TTC549 (cell line): ENCODE data around the gene CCDC195.

Source experiments
- FAIRE-seq: peaks from 2 replicates; lab custom pipeline; 2012; peaks lifted over from hg19 to GRCh38; lab: Jason Lieb, UNC

The CCDC195 gene, protein sequence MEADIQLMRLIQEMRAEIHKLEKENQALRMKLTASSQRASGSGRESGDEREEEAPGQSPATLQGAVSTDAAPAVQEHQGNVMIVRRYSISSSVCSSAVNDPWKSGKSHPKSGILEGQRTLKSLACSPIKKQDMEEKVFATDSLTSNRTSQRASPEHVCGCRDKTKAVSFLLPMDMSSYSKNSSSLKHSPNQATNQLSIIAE

DNA sequence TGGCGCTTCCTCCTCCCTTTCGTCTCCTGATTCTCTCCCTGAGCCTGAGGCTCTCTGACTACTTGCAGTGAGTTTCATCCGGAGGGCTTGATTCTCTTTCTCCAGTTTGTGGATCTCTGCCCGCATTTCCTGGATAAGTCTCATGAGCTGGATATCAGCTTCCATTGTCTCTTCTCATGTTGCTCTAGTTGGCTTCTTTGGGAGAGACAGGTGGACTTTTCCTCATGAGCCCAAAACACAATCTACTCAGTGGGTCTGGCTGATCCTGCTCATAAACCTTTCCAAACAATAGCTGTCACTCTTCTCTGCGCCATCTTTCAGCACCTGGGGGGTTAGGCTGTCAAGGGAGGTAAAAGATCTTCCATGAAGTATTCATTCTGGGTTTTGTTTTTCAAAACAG lies at the start of gene CCDC195:
Gene CCDC195, minus strand, starts transcription at position 165 of the 400 bp plus-strand sequence. Its CDS starts 0 bp downstream, at position 165.
- FAIRE-seq: no peak

DNA sequence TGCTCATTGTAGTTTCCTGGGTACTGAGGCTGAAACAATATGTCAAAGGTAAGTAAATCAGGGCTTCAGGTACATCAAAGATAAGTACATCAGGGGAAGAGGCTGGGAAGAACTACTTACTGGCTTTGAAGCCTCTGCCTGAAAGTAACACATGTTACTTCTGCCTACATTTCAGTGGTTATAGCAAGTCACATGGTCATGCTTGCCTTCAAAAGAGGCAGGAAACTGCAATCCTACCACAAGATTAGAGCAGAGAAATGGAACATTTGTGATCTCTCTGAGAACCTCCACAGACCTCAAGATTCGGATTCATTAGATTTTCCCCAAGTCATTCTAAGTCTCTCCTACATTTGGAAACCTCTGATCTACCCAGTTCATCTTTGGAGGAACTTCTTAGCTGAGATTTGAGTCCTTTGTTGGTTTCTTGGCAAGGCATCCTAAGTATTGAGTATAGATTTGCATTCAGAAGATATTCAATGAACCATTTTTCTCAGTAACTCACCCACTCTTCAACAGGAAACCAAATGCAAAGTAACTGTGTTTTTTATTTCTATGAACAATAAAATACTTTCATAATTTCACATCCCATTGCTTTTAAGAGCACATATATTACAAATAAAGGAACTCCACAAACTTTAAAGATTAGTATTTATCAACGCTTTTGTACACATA lies 48.5 kb upstream of the CCDC195 start:
- FAIRE-seq: no peak

DNA sequence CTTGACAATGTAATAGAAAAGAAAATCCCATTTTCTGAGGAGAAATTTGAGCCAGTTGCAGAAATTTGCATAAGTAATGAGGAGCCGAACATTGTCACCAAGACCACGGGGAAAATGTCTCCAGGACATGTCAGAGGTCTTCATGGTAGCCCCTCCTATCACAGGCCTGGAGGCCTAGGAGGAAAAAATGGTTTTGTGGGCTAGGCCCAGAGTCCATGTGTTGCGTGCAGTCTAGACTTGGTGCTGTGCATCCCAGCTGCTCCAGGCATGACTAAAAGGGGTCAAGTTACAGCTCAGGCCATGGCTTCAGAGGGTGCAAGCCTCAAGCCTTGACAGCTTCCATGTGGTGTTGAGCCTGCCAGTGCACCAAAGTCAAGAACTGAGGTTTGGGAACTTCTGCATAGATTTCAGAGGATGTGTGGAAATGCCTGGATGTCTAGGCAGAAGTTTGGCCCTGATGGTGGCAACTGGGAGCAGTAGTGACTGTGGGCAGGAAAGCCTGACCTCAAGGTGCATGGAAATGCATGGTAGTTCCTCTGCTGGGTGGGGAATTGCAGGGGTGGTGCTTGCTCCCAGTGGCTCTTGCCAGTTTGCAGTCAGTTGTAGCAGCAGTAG lies 41.9 kb upstream of the CCDC195 start:
- no peak for FAIRE-seq

DNA sequence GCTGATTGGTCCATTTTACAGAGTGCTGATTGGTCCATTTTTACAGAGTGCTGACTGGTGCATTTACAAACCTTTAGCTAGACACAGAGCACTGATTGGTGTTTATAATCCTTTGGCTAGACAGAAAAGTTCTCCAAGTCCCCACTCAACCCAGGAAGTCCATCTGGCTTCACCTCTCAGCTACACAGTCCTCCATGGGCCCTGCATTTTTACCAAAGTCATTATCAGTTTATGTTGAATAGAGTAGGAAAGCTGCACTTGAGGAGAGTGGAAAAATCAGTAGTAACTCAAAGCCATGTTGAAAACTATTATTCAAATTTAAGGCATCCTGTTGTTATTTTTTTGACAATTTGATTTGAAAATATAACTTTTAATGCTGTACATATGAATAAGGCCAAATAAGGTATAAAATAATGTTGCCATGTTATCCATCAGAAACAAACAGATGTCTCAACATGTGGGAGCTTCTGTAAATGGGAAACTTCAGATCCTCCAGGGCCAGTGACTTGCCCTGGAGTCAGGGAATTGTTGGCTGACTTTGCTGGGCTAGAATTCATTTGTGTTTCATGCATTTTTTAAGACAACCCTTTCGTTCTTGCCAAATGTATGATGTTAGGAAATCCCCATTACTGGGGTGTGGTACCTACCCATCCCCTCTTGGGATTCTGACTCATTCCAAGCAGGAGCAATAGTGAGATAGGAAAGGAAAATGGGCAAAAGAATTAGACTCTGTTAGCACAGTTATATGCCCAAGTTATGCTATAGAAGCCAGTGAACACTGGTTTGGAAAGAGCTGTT lies 37.8 kb upstream of the CCDC195 start:
- FAIRE-seq: no peak

DNA sequence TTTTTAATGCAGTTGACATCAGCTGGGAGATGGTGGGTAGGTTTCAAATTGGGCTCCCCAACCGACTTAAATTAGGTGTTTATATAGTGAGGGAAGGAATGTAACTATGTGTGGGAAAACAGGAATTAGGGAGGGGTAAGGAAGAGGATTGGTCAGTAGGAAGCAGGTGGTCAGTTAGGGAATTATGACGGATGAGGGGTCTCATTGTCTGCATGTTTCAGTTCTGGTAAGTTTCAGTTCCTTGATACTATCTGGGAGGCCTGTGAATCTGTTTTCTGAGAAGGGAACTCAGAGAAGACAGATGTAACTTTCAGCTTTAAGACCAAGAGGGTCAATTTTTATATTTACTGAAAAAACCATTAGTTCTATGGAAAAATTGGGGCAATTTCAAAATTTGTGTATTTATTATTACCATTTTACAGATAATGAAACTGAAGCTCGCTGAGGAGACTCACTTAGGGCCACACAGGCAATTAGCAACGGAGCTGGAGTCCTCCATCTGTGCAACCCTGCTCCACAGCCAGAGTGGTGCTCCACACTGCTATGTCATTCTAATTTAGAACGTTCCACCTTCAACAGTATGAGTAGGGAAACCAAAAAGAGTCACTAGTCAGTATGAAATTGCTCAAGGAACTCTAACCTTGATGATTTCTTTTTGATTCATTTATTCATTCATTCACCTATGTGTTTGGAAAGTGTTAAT lies 36.0 kb upstream of the CCDC195 start:
- no peak for FAIRE-seq

DNA sequence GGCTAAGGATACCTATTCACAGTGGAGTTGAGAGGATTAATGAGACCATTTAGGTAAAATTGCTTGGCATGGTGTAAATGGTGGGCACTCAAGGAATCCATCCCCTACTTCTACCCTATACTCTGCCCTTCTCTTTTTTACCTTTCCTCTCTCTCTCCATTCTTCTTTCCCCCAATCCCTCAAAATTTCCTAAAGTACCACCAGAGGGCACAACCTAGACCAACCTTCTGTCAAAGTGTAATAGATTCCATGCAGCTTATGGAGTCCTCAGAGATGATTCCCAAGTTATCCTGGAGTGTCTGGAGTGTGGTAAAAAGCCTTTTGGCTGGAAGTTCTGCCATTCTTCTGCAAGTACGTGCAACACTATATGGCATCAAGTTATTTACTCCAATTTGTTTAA lies 33.0 kb upstream of the CCDC195 start:
- FAIRE-seq: no peak

DNA sequence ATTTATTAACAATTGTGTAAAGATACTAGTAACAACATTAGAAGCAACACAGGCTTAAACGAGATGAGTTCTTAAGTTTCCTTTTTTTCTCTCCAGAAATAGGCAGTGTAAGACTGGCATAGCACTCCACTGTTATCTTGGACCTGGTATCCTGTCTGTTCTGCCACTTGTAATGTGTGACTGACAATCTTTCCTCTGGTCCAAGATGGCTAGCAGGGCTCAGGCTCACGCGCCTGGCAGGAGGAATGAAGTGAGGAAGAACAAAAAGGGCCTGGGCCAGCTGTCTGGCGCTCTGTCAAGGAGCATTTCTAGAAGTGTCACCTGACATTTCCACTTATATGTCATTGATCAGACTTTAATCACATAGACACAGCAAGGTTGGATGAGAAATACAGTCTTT lies 31.6 kb upstream of the CCDC195 start:
- FAIRE-seq: no peak

DNA sequence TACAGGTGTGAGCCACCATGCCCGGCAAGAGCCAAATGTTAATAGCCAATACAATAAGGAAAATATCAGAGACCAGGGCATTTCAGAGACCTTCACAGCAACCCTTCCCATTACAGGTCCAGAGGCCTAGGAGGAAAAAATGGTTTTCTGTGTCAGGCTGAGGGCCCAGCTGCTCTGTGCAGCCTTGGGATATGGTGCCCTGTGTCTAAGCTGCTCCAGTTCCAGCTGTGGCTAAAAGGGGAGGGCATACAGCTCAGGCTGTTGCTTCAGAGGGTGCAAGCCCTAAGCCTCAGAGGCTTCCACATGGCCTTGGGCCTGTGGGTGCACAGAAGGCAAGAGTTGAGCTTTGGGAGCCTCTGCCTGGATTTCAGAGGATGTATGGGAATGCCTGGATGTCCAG lies 20.1 kb upstream of the CCDC195 start:
- no peak for FAIRE-seq

DNA sequence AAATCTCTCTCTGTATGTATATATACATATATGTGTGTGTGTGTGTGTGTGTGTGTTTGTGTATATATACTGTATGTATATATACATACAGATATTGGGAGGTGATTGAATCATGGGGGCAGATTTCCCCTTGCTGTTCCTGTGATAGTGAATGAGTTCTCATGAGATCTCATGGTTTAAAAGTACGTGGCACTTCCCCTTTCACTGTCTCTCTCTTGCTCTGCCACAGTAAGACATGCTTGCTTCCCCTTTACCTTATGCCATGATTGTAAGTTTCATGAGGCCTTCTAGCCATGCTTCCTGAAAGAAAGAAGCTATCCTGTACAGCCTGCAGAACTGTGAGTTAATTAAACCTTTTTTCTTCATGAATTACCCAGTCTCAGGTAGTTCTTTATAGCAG lies 18.8 kb upstream of the CCDC195 start:
- FAIRE-seq: no peak

DNA sequence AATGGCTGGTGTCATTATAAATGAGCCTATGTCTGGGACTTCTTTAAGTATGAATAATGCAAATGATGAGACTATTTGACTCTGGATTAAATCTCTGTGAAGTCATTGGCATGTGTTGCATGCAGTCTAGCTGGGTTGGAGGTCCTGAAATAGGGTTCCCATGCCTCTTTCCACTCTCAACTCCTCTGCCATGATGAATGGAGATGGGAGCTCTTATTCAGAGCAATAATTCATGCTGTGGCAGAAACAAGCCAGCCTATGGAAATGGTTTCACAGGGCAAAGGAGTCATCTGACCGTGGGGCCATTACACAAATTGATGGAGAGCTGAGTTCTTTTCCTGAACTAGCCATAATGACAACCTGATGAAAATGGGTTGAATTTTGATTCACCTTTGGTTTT lies 15.5 kb upstream of the CCDC195 start:
- FAIRE-seq: no peak

DNA sequence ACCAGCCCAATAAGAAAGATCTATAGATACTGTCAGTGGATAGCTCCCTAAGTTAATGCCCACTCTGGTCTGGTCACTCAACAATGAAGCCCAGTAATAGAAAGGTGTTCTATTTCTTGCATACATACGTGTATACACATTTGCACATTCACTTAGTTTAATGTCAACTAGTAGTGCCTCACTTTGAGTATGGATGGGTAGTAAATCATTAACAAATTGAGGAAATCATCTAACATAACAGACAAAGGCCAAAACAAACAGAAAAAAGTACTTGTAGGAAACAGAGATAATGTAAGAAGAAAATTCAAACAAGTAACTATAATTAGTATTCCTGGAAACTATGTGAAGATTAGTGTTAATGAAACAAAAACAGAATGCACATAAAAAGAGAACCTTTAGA lies 13.3 kb upstream of the CCDC195 start:
- no peak for FAIRE-seq

DNA sequence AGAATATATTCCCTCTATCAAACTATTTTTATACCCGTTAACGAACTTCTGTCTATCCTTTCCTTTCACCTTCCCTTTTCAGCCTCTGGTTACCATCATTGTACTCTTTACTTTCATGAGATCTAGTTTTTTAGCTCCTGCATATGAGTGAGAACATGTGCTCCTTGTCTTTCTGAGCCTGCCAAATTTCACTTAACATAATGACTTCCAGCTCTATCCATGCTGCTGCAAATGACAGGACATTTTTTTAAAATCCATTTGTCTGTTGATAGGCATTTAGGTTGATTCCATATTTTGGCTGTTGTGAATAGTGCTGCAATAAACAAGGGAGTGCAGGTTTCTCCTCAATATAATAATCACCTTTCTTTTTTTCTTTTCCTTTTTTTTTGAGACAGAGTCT lies 8.2 kb upstream of the CCDC195 start:
- FAIRE-seq: no peak

DNA sequence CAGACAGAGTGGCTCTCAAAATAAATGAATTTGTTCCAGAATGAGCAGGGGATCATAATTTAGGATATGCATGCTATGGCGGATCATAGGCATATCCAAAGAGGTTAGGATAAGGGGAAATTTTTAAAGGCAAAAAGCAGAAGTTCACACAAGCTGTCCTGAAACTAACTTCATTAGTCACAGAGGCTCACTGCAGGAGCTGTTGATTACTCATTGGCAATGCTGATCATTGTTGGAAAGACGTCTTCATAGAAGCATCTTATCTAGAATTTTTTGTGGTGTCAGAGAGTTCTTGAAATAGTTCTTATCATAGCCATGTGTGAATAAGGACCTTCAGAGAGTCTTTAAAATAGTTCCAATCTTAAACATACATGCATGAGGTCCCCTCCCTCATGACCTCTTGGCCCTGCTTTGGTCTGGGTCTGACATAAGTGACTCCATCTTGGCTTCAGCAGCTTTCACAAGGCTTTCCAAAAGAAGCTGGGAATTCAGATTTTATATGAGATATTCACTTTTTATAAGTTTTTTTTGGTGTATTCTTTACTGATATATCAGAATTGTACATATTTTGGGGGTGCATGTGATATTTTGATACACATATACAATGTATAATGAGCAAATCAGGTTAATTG lies 7.5 kb upstream of the CCDC195 start:
- FAIRE-seq: no peak

DNA sequence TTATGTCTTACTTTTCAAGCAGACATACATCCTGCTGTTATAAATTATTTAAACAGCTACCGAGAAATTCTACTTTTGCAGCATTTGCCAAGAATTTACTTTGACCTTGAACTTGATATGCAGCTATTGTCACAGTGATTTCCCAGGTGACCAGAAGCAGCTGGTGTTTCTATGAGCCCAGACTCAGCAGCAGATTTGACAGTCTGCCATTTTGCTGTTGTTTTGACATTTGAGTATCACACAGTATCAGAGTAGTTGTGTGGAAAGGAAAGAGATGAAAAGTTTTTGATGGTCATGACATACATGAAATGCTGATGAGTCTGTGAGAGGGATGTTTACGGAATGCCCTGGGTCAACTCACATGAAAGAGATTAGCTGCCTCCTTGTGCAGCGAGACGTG lies 6.6 kb upstream of the CCDC195 start:
- FAIRE-seq: no peak

DNA sequence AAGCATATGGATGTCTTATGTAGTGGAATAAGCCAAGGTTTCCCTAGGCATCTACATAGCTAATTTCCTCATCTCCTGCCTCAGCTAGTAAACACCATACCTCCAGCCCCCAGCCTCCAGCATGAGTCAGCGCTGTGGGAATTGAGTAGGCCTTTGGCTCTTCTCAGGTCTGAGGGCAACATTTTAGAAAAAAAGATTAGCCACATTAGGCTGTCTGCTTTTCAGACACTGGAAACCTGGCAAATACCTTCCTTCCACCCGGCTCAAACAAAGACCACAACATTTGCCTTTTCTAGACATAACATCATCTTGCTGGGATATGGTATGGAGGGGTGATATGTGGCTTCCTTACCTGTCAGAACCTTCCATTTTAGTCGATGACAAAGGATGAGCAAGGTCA lies 6.1 kb upstream of the CCDC195 start:
- FAIRE-seq: no peak

DNA sequence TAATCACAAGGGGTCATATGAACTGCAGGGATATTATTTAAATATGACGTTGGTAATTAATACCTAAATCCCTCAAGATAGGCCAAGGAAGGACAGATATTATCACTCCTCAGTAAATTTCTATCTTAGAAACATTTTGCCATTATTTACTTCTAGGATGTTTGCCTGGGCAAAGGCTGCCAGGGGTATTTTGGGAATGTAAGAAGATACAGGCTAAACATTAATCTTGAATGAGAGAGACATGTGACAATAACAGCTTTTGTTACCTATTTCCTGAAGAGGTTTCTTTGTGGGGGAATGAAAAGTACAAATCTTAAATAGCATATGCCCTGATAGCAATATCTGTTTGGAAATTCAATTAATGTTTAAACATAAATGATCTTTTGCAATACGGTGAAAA lies 756 bp upstream of the CCDC195 start:
- FAIRE-seq: no peak

DNA sequence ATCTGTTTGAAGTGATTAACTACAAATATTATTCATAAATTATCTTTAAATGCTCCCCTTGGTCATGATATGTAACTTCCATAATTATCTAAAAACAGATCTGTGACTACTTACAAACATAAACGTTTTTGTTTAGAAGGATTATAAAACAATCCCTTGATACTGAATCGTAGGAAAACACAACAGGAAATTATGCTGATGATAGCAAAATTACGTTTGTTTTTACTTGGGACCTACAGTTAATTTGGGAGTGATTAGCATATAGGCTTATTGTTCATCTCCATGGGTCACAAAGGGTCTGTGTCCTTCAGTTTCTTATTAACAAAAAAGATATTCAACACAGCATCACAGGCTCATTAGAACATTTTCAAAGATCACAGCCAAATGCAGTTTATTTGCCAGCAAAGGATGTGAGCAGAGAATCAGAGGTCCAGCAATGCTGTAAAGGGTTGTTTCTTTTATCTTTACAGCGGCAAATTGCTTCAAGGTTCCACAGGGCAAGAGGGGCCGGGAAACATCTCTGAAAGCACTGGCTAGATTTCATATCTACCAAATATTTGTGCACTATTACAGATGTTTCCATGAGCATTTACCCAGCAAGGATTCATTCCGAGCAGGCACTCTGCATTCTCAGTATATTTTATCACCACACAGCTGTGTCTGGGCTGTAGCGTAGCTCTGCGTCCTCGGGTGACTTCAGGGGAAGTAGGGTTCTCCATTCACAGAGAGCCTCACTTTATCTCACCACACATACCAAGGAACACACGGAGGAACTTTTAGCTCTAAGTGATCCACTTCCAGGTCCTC lies 4.1 kb downstream of the CCDC195 start:
- no peak for FAIRE-seq

DNA sequence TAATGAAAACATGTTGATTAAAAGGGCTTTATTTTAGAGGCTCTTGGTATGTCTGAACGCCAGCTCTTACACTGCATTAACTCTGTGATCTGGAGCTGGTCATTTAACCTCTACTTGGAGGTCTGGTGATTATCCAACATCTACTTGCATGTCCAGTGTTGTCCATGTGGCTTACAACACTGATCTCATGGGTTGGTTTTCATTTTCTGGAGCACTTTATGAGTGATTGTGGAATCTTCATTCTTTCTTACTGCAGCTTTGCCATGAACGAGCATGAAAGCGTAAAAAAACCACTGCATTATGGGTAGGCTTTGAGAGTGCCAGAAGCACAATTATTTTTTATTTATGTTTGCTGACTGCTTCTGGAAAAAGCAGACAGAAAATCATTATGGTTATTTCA lies 4.8 kb downstream of the CCDC195 start:
- FAIRE-seq: no peak

DNA sequence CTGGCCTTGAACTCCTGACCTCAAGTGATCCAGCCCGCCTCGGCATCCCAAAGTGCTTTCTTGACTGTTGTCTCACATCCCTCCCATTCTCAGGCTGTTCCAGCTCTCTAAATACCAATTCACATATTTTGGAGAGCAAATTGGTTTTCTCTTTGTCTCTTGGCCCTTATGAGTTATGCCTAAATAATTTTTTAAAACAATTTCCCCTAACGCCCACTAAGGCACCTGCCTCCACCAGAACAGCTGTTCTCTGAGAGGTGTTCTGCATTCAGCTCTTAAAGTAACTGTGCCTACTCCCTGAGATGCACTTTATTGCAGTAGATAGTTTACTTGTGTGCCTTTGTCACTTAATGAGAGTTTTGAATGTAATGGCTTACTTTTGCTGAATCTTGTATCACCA lies 6.9 kb downstream of the CCDC195 start:
- no peak for FAIRE-seq

DNA sequence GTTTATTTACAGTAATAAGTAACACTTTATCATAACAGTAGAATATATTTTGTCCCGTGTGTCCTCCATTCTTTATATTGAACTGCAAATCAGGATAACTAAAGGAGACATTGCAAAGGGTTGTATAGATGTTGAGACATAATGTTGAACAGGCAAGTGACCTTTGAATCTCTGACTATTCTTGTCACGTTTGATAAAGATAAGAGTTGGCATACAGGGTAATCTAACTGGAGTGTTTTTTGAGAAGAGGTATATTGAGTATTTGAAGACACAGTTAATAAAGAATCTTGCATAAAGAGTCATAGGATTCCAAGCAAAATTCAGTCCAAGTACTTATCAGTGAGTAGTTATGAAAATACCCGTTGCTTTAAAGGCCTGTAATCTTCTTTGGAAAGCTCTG lies 21.7 kb downstream of the CCDC195 start:
- FAIRE-seq: no peak

DNA sequence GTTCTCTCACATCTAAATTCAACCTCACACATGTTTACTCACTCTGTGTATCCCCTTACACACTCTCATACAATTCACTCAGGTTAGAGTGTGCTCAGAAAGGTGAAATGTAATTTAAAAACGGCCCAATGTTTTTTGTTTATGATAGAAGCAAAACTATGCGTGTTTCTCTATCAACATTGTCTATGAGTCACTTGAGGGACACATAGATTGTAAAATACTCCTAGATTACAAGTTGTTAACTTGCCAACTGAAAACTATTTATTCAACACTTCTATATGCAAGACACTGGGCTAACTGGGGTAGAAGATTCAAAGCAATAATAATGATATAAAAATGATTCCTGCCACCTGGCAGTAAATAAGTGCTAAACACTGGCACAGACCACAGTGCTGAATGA lies 24.6 kb downstream of the CCDC195 start:
- no peak for FAIRE-seq
